Measurements from ENCODE around the gene ADCY3.

DNA sequence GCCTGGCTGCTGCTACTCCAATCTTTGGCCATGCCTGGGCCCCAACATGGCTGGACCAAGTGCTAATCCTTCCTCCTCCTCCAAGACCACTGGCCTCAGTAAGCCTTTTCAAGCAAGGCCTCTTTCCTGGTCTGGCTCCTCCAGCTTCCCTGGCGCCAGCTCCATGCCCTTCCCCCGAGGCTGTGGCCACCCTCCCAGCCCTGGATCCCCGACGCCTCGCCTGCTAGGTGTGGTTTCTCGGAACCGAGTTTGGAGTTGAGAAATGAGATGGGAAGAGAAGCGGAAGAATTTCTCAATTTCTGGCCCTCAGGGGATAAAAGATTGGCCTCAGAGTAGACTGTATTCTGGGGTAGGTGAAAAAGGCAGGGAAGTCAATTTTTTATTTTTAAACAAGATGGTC is 46.4 kb downstream of the ADCY3 start:
- TF ChIP-seq, protein P1, sequence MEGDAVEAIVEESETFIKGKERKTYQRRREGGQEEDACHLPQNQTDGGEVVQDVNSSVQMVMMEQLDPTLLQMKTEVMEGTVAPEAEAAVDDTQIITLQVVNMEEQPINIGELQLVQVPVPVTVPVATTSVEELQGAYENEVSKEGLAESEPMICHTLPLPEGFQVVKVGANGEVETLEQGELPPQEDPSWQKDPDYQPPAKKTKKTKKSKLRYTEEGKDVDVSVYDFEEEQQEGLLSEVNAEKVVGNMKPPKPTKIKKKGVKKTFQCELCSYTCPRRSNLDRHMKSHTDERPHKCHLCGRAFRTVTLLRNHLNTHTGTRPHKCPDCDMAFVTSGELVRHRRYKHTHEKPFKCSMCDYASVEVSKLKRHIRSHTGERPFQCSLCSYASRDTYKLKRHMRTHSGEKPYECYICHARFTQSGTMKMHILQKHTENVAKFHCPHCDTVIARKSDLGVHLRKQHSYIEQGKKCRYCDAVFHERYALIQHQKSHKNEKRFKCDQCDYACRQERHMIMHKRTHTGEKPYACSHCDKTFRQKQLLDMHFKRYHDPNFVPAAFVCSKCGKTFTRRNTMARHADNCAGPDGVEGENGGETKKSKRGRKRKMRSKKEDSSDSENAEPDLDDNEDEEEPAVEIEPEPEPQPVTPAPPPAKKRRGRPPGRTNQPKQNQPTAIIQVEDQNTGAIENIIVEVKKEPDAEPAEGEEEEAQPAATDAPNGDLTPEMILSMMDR (IDR thresholded peaks at IDR 0.05; ENCODE audit: low read length) = no peak
- no peak for TF ChIP-seq EZH2 (IDR thresholded peaks at IDR 0.05; ENCODE audit: borderline replicate concordance, low read length)

Measured in OCI-LY1 (cell line).